Neural crest cell (in vitro differentiated cells): Measurements from ENCODE around the gene COL23A1. TPM values are rescaled to one million over a fixed set of nuclear protein-coding genes. Genes with fewer than 3 reads are reported as not detected.
A peak's percentile ranks its signal among the peaks of the same experiment; 100 is the strongest.
"Not testable (repeated sequence)": the region's sequence is repeated elsewhere in the genome, so short reads cannot be mapped to it uniquely, and the experiment has no call there.

Source experiments
- DNase-seq: peaks from one replicate; pipeline ENCODE4 v3.0.0; 2021; ENCODE audit warnings: low read depth, mixed read lengths, low spot score
- H3K27ac Mint-ChIP-seq: one replicate; pipeline ENCODE4 v1.8.0; 2021; ENCODE audit warnings: mild to moderate bottlenecking, mixed read lengths; ENCODE audit not compliant: unreplicated experiment
- H3K27me3 Mint-ChIP-seq: 2 replicates; pipeline ENCODE4 v1.8.0; 2021; ENCODE audit warnings: low read depth, mild to moderate bottlenecking, mixed read lengths
- H3K36me3 Mint-ChIP-seq: 2 replicates; pipeline ENCODE4 v1.8.0; 2021; ENCODE audit warnings: low read depth, mild to moderate bottlenecking, mixed read lengths
- H3K4me1 Mint-ChIP-seq: 2 replicates; pipeline ENCODE4 v1.8.0; 2021; ENCODE audit warnings: mixed read lengths
- H3K4me3 Mint-ChIP-seq: one replicate; pipeline ENCODE4 v1.8.0; 2021; ENCODE audit warnings: mild to moderate bottlenecking, mixed read lengths
- H3K9me3 Mint-ChIP-seq: 2 replicates; pipeline ENCODE4 v1.8.0; 2021; ENCODE audit warnings: mixed read lengths
- CTCF ChIP-seq: fragments of 200-600 bp; sonication (generic); conservative IDR thresholded peaks from 2 replicates; pipeline ENCODE4 v1.5.0; 2021; ENCODE audit warnings: antibody characterized with exemption, mild to moderate bottlenecking
- total RNA-seq: library from RNA; stranded (reverse); gene quantifications from 2 replicates; pipeline ENCODE4 v1.2.1, GENCODE V29; 2021

COL23A1 gene
- total RNA-seq, 1 donor from 2014 or later: 33.7 TPM

GRCh38 chr5:178490935-178491652 is 99.1 kb downstream of the COL23A1 start:
- H3K27ac Mint-ChIP-seq: peak overlapping the region; percentile 67
- peaks cover 4% of the 10 kb centered on the region for H3K36me3 Mint-ChIP-seq
- no peak for TF ChIP-seq CTCF
- peaks cover 4% of the 10 kb centered on the region for H3K9me3 Mint-ChIP-seq
- H3K4me3 Mint-ChIP-seq: no peak overlapping the region
- no peak for DNase-seq
- H3K4me1 Mint-ChIP-seq: peaks cover 38% of the 10 kb centered on the region
- no peaks in the 10 kb centered on the region for H3K27me3 Mint-ChIP-seq

DNA sequence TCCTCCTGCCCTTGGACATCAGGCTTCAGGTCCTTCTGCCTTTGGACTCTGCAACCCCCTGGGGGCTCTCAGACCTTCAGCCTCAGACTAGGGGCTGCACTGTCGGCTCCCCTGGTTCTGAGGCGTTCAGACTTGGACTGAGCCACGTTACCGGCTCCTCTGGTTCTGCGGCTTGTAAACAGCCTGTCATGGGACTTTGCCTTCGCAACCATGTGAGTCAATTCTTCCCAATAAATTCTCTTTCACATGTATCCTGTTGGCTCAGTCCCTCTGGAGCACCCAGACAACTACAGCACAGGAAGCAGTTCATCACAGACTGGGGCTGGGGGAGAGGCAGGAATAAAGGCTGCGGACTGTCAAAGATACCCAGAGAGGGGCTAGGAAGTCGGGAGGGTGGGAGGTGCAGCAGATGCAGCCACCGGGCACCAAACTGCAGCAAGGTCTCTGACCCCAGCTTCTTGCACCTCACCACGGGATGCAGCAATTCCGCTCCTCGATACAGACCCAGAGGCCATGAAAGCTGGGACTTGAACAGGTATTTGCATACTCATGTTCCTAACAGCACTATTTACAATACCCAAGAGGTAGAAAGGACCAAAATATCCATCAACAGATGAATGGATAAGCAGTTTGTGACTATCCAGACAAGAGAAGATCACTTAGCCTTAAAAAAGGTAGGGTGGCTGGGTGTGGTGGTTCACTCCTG is 100.8 kb downstream of the COL23A1 start:
- H3K36me3 Mint-ChIP-seq: peaks cover 4% of the 10 kb centered on the region
- no peaks in the 10 kb centered on the region for H3K27me3 Mint-ChIP-seq
- H3K4me1 Mint-ChIP-seq: peaks cover 47% of the 10 kb centered on the region
- no peak for DNase-seq
- H3K4me3 Mint-ChIP-seq: no peak overlapping the region
- no peak for TF ChIP-seq CTCF
- peaks cover 4% of the 10 kb centered on the region for H3K9me3 Mint-ChIP-seq
- no peak overlapping the region for H3K27ac Mint-ChIP-seq

DNA sequence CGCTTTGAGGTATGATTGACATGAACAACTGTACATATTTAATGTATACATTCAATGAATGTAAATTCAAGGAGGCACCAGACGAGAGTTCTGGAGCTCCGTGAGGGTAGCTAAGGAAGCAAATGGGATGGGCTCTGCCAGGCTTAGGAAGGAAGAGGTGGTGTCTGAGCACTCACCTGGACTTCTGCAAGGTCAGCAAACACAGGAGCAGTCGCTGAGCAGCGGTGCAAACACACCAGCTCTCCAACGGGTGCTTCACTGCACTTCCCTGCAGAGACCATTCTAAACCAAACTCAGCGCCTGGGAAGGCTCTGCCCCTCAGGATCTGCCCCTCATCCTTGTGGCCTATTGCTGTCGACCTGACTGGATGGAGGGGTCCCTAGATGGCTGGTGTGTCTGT is 101.5 kb downstream of the COL23A1 start:
- H3K4me1 Mint-ChIP-seq: peaks cover 48% of the 10 kb centered on the region
- TF ChIP-seq CTCF: no peak
- H3K36me3 Mint-ChIP-seq: peaks cover 4% of the 10 kb centered on the region
- H3K9me3 Mint-ChIP-seq: peaks cover 4% of the 10 kb centered on the region
- H3K27ac Mint-ChIP-seq: no peak overlapping the region
- DNase-seq: no peak
- no peaks in the 10 kb centered on the region for H3K27me3 Mint-ChIP-seq
- no peak overlapping the region for H3K4me3 Mint-ChIP-seq

- no peak for DNase-seq
- Mint-ChIP-seq H3K27ac (no peak overlapping the region), H3K27me3 (no peaks in the 10 kb centered on the region), H3K4me3 (no peak overlapping the region), H3K9me3 (peaks cover 4% of the 10 kb centered on the region), H3K4me1 (peaks cover 54% of the 10 kb centered on the region), H3K36me3 (peaks cover 4% of the 10 kb centered on the region)
- no peak for TF ChIP-seq CTCF
These were observed 102.1 kb downstream of the COL23A1 start for GRCh38 chr5:178487911-178488600.

DNA sequence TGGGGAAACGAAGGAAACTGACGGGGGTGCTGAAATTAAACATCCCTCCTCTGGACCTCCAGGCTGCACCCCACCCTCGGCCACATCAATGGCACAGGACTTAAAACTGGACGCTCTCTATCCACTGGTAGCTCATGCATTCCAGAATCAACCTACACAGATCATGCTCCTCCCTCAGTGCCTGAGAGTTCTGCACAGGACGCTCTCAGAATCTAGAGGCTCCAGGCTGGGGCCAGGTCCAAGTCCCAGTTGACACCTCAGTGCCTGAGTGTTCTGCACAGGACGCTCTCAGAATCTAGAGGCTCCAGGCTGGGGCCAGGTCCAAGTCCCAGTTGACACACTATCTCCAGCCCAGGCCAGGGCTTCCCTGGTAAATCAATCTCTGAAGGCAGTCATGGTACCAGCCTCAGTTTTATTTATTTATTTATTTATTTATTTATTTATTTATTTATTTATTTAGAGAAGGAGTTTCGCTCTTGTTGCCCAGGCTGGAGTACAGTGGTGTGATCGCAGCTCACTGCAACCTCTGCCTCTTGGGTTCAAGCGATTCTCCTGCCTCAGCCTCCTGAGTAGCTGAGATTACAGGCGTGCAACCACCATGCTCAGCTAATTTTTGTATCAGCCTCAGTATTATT is 103.2 kb downstream of the COL23A1 start:
- H3K27me3 Mint-ChIP-seq, H3K36me3 Mint-ChIP-seq, H3K9me3 Mint-ChIP-seq, H3K27ac Mint-ChIP-seq, DNase-seq: not testable (repeated sequence)
- Mint-ChIP-seq H3K4me1 (peaks cover 61% of the 10 kb centered on the region), H3K4me3 (peak overlapping the region; percentile 66)
